Mesothelial cell of epicardium (in vitro differentiated cells): ENCODE results near the gene ZFAND3. TPM values are rescaled to one million over a fixed set of nuclear protein-coding genes. Genes with fewer than 3 reads are reported as not detected.
A peak's percentile ranks its signal among the peaks of the same experiment; 100 is the strongest.

Source experiments
- DNase-seq, 2 experiments: peaks; one replicate each; pipeline ENCODE4 v3.0.0; 2021; ENCODE audit warnings: low spot score in 2 of 2; ENCODE audit not compliant: unreplicated experiment in 2 of 2
- H3K27ac Mint-ChIP-seq: 2 replicates; pipeline ENCODE4 v1.8.0; 2021; ENCODE audit warnings: mixed read lengths
- H3K27me3 Mint-ChIP-seq: 2 replicates; pipeline ENCODE4 v1.8.0; 2021; ENCODE audit warnings: low read depth, mixed read lengths
- H3K36me3 Mint-ChIP-seq: 2 replicates; pipeline ENCODE4 v1.8.0; 2021; ENCODE audit warnings: mixed read lengths
- H3K4me1 Mint-ChIP-seq: 2 replicates; pipeline ENCODE4 v1.8.0; 2021; ENCODE audit warnings: mixed read lengths
- H3K4me3 Mint-ChIP-seq: 2 replicates; pipeline ENCODE4 v1.8.0; 2021; ENCODE audit warnings: mild to moderate bottlenecking, moderate library complexity, mixed read lengths
- H3K9me3 Mint-ChIP-seq: 2 replicates; pipeline ENCODE4 v1.8.0; 2021; ENCODE audit warnings: mixed read lengths
- CTCF ChIP-seq: fragments of 200-600 bp; sonication (generic); IDR thresholded peaks from one replicate; pipeline ENCODE4 v1.5.0; 2021; ENCODE audit warnings: antibody characterized with exemption; ENCODE audit not compliant: unreplicated experiment
- total RNA-seq: library from RNA; stranded (reverse); gene quantifications from 3 replicates; pipeline ENCODE4 v1.2.1, GENCODE V29; 2021

The ZFAND3 gene
- total RNA-seq, 1 donor from 2014 or later, result 81.2 TPM

GRCh38 chr6:38015341-38015740 lies 195.8 kb downstream of the ZFAND3 start:
- Mint-ChIP-seq H3K9me3 (peaks cover 8% of the 10 kb centered on the region), H3K27ac (no peak overlapping the region)
- TF ChIP-seq CTCF, result no peak

GRCh38 chr6:38016824-38017223 lies 197.3 kb downstream of the ZFAND3 start:
- Mint-ChIP-seq H3K9me3 (peaks cover 3% of the 10 kb centered on the region), H3K27ac (no peak overlapping the region), H3K4me3 (no peak overlapping the region), H3K27me3 (no peaks in the 10 kb centered on the region), H3K4me1 (peaks cover 9% of the 10 kb centered on the region), H3K36me3 (peaks cover 5% of the 10 kb centered on the region)
- no peak for DNase-seq
- TF ChIP-seq CTCF, result no peak

More at GRCh38 chr6:38015341-38015740, 195.8 kb downstream of the ZFAND3 start:
- no peak for DNase-seq
- Mint-ChIP-seq H3K36me3 (peaks cover 10% of the 10 kb centered on the region), H3K27me3 (no peaks in the 10 kb centered on the region), H3K4me1 (peaks cover 9% of the 10 kb centered on the region), H3K4me3 (no peak overlapping the region)

- peak overlapping the region; percentile 14 for H3K27ac Mint-ChIP-seq
- no peaks in the 10 kb centered on the region for H3K36me3 Mint-ChIP-seq
- DNase-seq, result no peak
- peaks cover 9% of the 10 kb centered on the region for H3K4me1 Mint-ChIP-seq
- H3K4me3 Mint-ChIP-seq, result no peak overlapping the region
- no peaks in the 10 kb centered on the region for H3K27me3 Mint-ChIP-seq
- no peaks in the 10 kb centered on the region for H3K9me3 Mint-ChIP-seq
- TF ChIP-seq CTCF, result no peak
Observed at GRCh38 chr6:38018755-38019165, 199.2 kb downstream of the ZFAND3 start.

GRCh38 chr6:38020593-38020992 lies 201.1 kb downstream of the ZFAND3 start:
- no peaks in the 10 kb centered on the region for H3K9me3 Mint-ChIP-seq
- H3K27me3 Mint-ChIP-seq, result no peaks in the 10 kb centered on the region
- H3K36me3 Mint-ChIP-seq, result no peaks in the 10 kb centered on the region
- no peak overlapping the region for H3K4me3 Mint-ChIP-seq
- no peak for DNase-seq
- H3K27ac Mint-ChIP-seq, result no peak overlapping the region
- TF ChIP-seq CTCF, result no peak
- peaks cover 9% of the 10 kb centered on the region for H3K4me1 Mint-ChIP-seq

- Mint-ChIP-seq H3K36me3 (no peaks in the 10 kb centered on the region), H3K27ac (no peak overlapping the region), H3K27me3 (no peaks in the 10 kb centered on the region), H3K4me1 (peaks cover 9% of the 10 kb centered on the region), H3K9me3 (no peaks in the 10 kb centered on the region), H3K4me3 (no peak overlapping the region)
- TF ChIP-seq CTCF, result no peak
- no peak for DNase-seq
Observed at GRCh38 chr6:38021029-38021428, 201.5 kb downstream of the ZFAND3 start.

- DNase-seq, result no peak
- Mint-ChIP-seq H3K27ac (no peak overlapping the region), H3K9me3 (no peaks in the 10 kb centered on the region), H3K36me3 (no peaks in the 10 kb centered on the region), H3K4me3 (no peak overlapping the region), H3K4me1 (peaks cover 9% of the 10 kb centered on the region), H3K27me3 (no peaks in the 10 kb centered on the region)
- no peak for TF ChIP-seq CTCF
Observed at GRCh38 chr6:38021571-38021970, 202.0 kb downstream of the ZFAND3 start.
